ENCODE results near the gene DIPK1C.

DIPK1C gene

GRCh38 chr18:74482697-74483096 is 25.6 kb upstream of the DIPK1C start:
- DNase-seq (ENCODE audit: low read depth in 2 of 2), result no peak

GRCh38 chr18:74480149-74480651 is 23.1 kb upstream of the DIPK1C start:
- no peak for DNase-seq (ENCODE audit: low read depth in 2 of 2)

GRCh38 chr18:74479486-74480148 is 22.5 kb upstream of the DIPK1C start:
- DNase-seq (ENCODE audit: low read depth in 2 of 2), result no peak

GRCh38 chr18:74478880-74479279 is 21.8 kb upstream of the DIPK1C start:
- no peak for DNase-seq (ENCODE audit: low read depth in 2 of 2)

- DNase-seq (ENCODE audit: low read depth in 2 of 2), result no peak
Measured at GRCh38 chr18:74478316-74478715, 21.2 kb upstream of the DIPK1C start.

- no peak for DNase-seq (ENCODE audit: low read depth in 2 of 2)
Measured at GRCh38 chr18:74477771-74478170, 20.7 kb upstream of the DIPK1C start.

GRCh38 chr18:74476140-74476539 is 19.0 kb upstream of the DIPK1C start:
- DNase-seq (ENCODE audit: low read depth in 2 of 2), result no peak

GRCh38 chr18:74473976-74474640 is 17.0 kb upstream of the DIPK1C start:
- no peak for DNase-seq (ENCODE audit: low read depth in 2 of 2)

- DNase-seq (ENCODE audit: low read depth in 2 of 2), result no peak
Measured at GRCh38 chr18:74472312-74472711, 15.2 kb upstream of the DIPK1C start.

GRCh38 chr18:74468547-74469061 is 11.5 kb upstream of the DIPK1C start:
- no peak for DNase-seq (ENCODE audit: low read depth in 2 of 2)

- no peak for DNase-seq (ENCODE audit: low read depth in 2 of 2)
Measured at GRCh38 chr18:74465775-74466174, 8.7 kb upstream of the DIPK1C start.

- no peak for DNase-seq (ENCODE audit: low read depth in 2 of 2)
Measured at GRCh38 chr18:74463983-74464382, 6.9 kb upstream of the DIPK1C start.

- DNase-seq (ENCODE audit: low read depth in 2 of 2), result no peak
Measured at GRCh38 chr18:74463254-74463653, 6.1 kb upstream of the DIPK1C start.

- DNase-seq (ENCODE audit: low read depth in 2 of 2), result no peak
Measured at GRCh38 chr18:74460825-74461224, 3.7 kb upstream of the DIPK1C start.

- no peak for DNase-seq (ENCODE audit: low read depth in 2 of 2)
Measured at GRCh38 chr18:74459889-74460288, 2.8 kb upstream of the DIPK1C start.

- no peak for DNase-seq (ENCODE audit: low read depth in 2 of 2)
Measured at GRCh38 chr18:74457725-74458421, 765 bp upstream of the DIPK1C start.

- DNase-seq (ENCODE audit: low read depth in 2 of 2), result no peak
Measured at GRCh38 chr18:74456349-74457042, 612 bp downstream of the DIPK1C start.

GRCh38 chr18:74456017-74456348 is 1.1 kb downstream of the DIPK1C start:
- no peak for DNase-seq (ENCODE audit: low read depth in 2 of 2)

GRCh38 chr18:74455386-74455785 is 1.7 kb downstream of the DIPK1C start:
- DNase-seq (ENCODE audit: low read depth in 2 of 2), result no peak

GRCh38 chr18:74454279-74454751 is 2.8 kb downstream of the DIPK1C start:
- DNase-seq (ENCODE audit: low read depth in 2 of 2), result no peak

GRCh38 chr18:74453642-74454198 is 3.4 kb downstream of the DIPK1C start:
- no peak for DNase-seq (ENCODE audit: low read depth in 2 of 2)

Measured in activated CD4-positive, alpha-beta T cell treated with anti-CD3 and anti-CD28 coated beads for 24 hours (primary cell).